MM.1S (cell line): ENCODE data around the gene SENP1.

ENCODE experiments used
- DNase-seq: peaks from one replicate; pipeline ENCODE4 v3.0.0-alpha.2; 2015
- H2AFZ ChIP-seq: fragments of 300-600 bp; sonication (generic); 2 replicates; pipeline ENCODE4 v1.6.0; 2016; ENCODE audit warnings: antibody characterized with exemption, low read length
- H3F3A ChIP-seq: fragments of 300-600 bp; sonication (generic); 2 replicates; pipeline ENCODE4 v1.6.1; 2016; ENCODE audit warnings: mild to moderate bottlenecking, antibody characterized with exemption, low read length, moderate library complexity, mixed read lengths; ENCODE audit not compliant: insufficient read depth
- H3K27ac ChIP-seq: fragments of 300-600 bp; sonication (generic); 2 replicates; pipeline ENCODE4 v1.5.1; 2016; ENCODE audit warnings: mild to moderate bottlenecking, low read length
- H3K27me3 ChIP-seq: fragments of 300-600 bp; sonication (generic); replicated peaks from 2 replicates; pipeline ENCODE4 v1.6.0; 2016; ENCODE audit warnings: low read length; ENCODE audit not compliant: insufficient read depth
- H3K36me3 ChIP-seq: fragments of 300-600 bp; sonication (generic); replicated peaks from 2 replicates; pipeline ENCODE4 v1.6.1; 2016; ENCODE audit warnings: mild to moderate bottlenecking, low read length, mixed read lengths; ENCODE audit not compliant: insufficient read depth
- H3K4me1 ChIP-seq: fragments of 300-600 bp; sonication (generic); 2 replicates; pipeline ENCODE4 v1.6.1; 2016; ENCODE audit warnings: low read length, mixed read lengths
- H3K4me2 ChIP-seq: fragments of 300-600 bp; sonication (generic); 2 replicates; pipeline ENCODE4 v1.6.0; 2016; ENCODE audit warnings: low read depth, low read length
- H3K4me3 ChIP-seq: fragments of 300-600 bp; sonication (generic); 2 replicates; pipeline ENCODE4 v1.5.1; 2016; ENCODE audit warnings: low read length, mixed read lengths
- H3K79me2 ChIP-seq: fragments of 300-600 bp; sonication (generic); 2 replicates; pipeline ENCODE4 v1.6.1; 2016; ENCODE audit warnings: mixed run types, low read length, mixed read lengths
- H3K9ac ChIP-seq: fragments of 300-600 bp; sonication (generic); 2 replicates; pipeline ENCODE4 v1.6.1; 2016; ENCODE audit warnings: low read length, mixed read lengths
- H3K9me2 ChIP-seq: fragments of 300-600 bp; sonication (generic); replicated peaks from 2 replicates; pipeline ENCODE4 v1.6.1; 2016; ENCODE audit warnings: mild to moderate bottlenecking, low read length, mixed read lengths; ENCODE audit not compliant: insufficient read depth
- H3K9me3 ChIP-seq: fragments of 300-600 bp; sonication (generic); replicated peaks from 2 replicates; pipeline ENCODE4 v1.6.1; 2016; ENCODE audit warnings: mild to moderate bottlenecking, low read length, mixed read lengths; ENCODE audit not compliant: insufficient read depth
- H4K20me1 ChIP-seq: fragments of 300-600 bp; sonication (generic); 2 replicates; pipeline ENCODE4 v1.6.1; 2016; ENCODE audit warnings: mild to moderate bottlenecking, low read length, moderate library complexity, mixed read lengths; ENCODE audit not compliant: insufficient read depth
- EZH2 ChIP-seq: fragments of 300-600 bp; sonication (generic); optimal IDR thresholded peaks from 2 replicates; pipeline ENCODE3; 2017; ENCODE audit warnings: low read depth, mild to moderate bottlenecking, antibody characterized with exemption, low read length, mixed read lengths
- EZH2phosphoT487 ChIP-seq: fragments of 300-600 bp; sonication (generic); IDR thresholded peaks from 2 replicates; pipeline ENCODE4 v1.6.1; 2018; ENCODE audit warnings: antibody characterized with exemption, low read length
- TF ChIP-seq, protein P1 (sequence below): fragments of 300-600 bp; sonication (generic); IDR thresholded peaks from 2 replicates; pipeline ENCODE4 v1.5.1; 2016; ENCODE audit warnings: antibody characterized with exemption, low read length, mixed read lengths

Gene SENP1

DNA sequence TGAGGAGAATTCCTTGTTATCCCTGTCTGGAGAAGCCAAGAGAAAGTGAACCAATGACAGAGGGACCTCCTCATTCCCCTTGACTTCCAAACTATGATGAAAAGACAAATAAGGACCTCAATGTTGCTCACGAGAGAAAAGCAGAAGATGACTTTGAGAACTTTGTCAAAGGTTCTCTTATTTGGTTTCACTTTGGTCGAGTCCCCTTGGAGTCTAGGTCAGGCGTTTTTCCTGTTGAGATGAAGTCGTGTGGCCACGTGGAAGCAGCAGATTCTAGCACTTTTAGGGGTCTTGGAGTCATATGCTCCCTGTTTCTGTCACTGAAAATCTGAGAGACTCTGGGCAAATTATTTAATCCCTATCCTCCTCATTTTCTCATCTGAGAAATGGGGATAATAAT is 67.8 kb downstream of the SENP1 start:
- no peak overlapping the region for H3K4me3 ChIP-seq

DNA sequence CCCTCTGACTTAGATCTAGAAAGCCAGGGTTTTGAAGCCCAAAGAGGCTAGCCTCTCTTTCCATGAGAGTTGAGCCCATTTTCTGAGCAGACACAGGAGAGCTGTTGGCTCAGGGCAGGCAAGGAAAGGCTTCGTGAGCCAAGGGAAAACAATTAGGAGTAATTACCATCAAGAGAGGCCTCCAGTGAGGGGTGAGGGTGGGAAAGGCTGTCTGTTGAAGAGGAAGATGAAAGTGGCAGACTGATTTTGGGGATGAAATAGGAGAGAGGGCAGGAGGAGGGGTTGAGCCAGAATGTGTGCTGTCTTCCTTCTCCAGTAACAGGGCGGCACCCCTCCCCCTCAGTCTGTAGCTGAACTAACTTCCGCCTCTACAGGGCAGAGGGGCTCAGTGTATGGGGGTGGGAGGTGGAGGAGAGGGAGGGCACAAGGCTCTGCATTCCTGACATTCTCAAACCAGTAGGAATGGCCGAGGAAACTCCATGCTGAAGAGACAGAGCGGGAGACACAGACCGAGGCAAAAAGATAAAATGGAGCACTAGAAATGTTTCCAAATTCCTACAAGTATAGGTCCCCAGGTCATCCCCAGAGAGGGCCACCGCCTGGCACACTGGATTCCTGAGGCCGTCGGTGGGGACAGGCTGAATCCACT is 68.5 kb downstream of the SENP1 start:
- Histone ChIP-seq H2AFZ (no peak overlapping the region), H3K4me3 (no peak overlapping the region), H3K36me3 (no peaks in the 10 kb centered on the region), H3K27me3 (no peaks in the 10 kb centered on the region), H4K20me1 (no peaks in the 10 kb centered on the region), H3K9me2 (no peaks in the 10 kb centered on the region), H3F3A (no peaks in the 10 kb centered on the region), H3K9me3 (no peaks in the 10 kb centered on the region), H3K9ac (no peak overlapping the region), H3K4me1 (no peaks in the 10 kb centered on the region), H3K27ac (no peak overlapping the region), H3K4me2 (no peak overlapping the region), H3K79me2 (no peaks in the 10 kb centered on the region)
- TF ChIP-seq, protein P1, sequence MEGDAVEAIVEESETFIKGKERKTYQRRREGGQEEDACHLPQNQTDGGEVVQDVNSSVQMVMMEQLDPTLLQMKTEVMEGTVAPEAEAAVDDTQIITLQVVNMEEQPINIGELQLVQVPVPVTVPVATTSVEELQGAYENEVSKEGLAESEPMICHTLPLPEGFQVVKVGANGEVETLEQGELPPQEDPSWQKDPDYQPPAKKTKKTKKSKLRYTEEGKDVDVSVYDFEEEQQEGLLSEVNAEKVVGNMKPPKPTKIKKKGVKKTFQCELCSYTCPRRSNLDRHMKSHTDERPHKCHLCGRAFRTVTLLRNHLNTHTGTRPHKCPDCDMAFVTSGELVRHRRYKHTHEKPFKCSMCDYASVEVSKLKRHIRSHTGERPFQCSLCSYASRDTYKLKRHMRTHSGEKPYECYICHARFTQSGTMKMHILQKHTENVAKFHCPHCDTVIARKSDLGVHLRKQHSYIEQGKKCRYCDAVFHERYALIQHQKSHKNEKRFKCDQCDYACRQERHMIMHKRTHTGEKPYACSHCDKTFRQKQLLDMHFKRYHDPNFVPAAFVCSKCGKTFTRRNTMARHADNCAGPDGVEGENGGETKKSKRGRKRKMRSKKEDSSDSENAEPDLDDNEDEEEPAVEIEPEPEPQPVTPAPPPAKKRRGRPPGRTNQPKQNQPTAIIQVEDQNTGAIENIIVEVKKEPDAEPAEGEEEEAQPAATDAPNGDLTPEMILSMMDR, result no peak
- no peak for DNase-seq

More for the DNA sequence above, 67.8 kb downstream of the SENP1 start:
- H3K79me2 ChIP-seq, result no peaks in the 10 kb centered on the region
- no peaks in the 10 kb centered on the region for H3K27me3 ChIP-seq
- H3K9ac ChIP-seq, result no peak overlapping the region
- H2AFZ ChIP-seq, result no peak overlapping the region
- H3K4me2 ChIP-seq, result no peak overlapping the region
- no peaks in the 10 kb centered on the region for H3K36me3 ChIP-seq
- H3K9me2 ChIP-seq, result no peaks in the 10 kb centered on the region
- TF ChIP-seq, protein P1, result no peak
- no peak for TF ChIP-seq EZH2phosphoT487
- H3K27ac ChIP-seq, result no peak overlapping the region
- H4K20me1 ChIP-seq, result no peaks in the 10 kb centered on the region
- no peak for DNase-seq
- H3K9me3 ChIP-seq, result no peaks in the 10 kb centered on the region
- H3K4me1 ChIP-seq, result no peaks in the 10 kb centered on the region
- no peaks in the 10 kb centered on the region for H3F3A ChIP-seq

DNA sequence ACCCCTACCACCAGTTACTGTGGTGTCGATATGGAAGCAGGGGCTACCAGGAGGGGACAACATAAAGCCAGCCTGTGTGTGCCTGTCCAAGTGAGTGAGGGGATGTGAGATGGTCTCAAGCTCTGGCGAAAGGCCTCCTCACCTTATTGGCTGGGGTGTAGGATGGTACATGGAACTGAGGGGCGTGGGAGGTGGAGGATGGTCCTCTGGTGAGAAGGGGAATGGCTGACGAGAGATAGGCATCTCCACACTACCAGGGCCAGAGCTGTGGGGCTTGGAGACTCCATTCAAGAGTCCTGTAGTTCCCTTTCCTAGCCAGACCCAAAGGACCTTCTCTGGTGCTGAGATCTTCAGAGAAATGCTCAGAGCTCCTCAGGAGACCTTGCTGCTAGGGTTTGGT is 69.1 kb downstream of the SENP1 start:
- no peaks in the 10 kb centered on the region for H3K36me3 ChIP-seq
- no peak for DNase-seq
- no peak overlapping the region for H3K4me3 ChIP-seq
- H3K9me3 ChIP-seq, result no peaks in the 10 kb centered on the region
- no peaks in the 10 kb centered on the region for H3K79me2 ChIP-seq
- no peaks in the 10 kb centered on the region for H4K20me1 ChIP-seq
- no peak overlapping the region for H3K4me2 ChIP-seq
- TF ChIP-seq EZH2, result no peak
- H3K27me3 ChIP-seq, result no peaks in the 10 kb centered on the region
- no peak overlapping the region for H2AFZ ChIP-seq
- no peak overlapping the region for H3K9ac ChIP-seq
- H3F3A ChIP-seq, result no peaks in the 10 kb centered on the region
- H3K9me2 ChIP-seq, result no peaks in the 10 kb centered on the region
- no peak overlapping the region for H3K27ac ChIP-seq
- no peaks in the 10 kb centered on the region for H3K4me1 ChIP-seq

DNA sequence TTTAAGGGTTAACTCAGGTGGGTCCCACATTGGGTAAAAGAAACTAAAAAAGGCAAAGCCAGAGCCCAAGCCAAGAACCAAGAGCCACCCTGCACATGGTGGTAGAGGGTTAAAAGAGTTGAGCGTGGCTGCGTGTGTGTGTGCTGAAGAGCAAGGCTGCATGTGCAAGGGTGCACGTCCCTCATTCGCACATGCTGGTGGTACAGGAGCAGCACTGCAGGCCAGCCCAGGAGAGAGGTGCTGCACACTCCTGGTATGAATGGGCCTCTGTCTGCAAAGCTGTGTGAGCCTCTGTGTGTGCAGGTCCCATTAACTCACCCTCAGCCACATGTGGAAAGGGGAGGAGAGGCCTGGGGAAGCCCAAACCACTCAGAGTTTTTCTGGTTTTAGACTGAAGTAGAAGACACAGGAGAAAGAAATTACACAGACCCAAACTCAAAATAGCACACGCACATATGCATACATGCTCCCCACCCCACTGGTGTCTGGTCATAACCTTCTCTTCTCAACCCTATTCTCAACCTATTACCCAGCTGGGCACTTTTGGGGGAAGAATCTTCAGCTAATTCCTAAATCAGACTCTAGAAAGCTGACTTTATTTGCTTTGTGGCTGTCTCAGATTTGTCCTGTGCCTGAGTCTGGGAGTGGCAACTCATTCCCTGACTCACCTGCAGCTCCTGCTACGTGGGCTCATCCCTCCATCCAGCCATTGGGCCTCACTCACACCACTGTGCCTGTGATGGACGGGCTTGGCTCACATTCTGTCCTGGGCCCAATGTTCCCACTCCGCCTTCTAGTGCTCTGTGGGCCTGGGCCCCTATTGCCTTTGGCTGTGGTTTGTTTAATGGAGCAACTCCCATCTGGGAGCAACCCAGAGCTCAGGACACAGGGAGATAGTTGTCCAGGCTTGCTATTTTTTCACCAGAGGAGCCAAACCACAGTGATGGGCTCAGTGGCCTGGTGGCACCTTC is 70.8 kb downstream of the SENP1 start:
- Histone ChIP-seq H3K27ac (no peak overlapping the region), H3K4me2 (no peak overlapping the region), H3K4me3 (no peak overlapping the region), H2AFZ (no peak overlapping the region), H3K9me3 (no peaks in the 10 kb centered on the region), H3K9me2 (no peaks in the 10 kb centered on the region), H3K79me2 (no peaks in the 10 kb centered on the region), H3K4me1 (no peaks in the 10 kb centered on the region), H3K27me3 (no peaks in the 10 kb centered on the region), H3F3A (no peaks in the 10 kb centered on the region), H3K9ac (no peak overlapping the region), H3K36me3 (no peaks in the 10 kb centered on the region), H4K20me1 (no peaks in the 10 kb centered on the region)
- DNase-seq, result no peak
- TF ChIP-seq, protein P1, result no peak
- no peak for TF ChIP-seq EZH2
- no peak for TF ChIP-seq EZH2phosphoT487
